UCSD-AML1 (cell line): ENCODE results near the gene SCAF4.
"Not testable (repeated sequence)": the region's sequence is repeated elsewhere in the genome, so short reads cannot be mapped to it uniquely, and the experiment has no call there.

Source experiments
- DNase-seq: peaks from one replicate; lab custom pipeline; 2025; ENCODE audit not compliant: unreplicated experiment; lab: John Stamatoyannopoulos, UW

SCAF4 gene

DNA sequence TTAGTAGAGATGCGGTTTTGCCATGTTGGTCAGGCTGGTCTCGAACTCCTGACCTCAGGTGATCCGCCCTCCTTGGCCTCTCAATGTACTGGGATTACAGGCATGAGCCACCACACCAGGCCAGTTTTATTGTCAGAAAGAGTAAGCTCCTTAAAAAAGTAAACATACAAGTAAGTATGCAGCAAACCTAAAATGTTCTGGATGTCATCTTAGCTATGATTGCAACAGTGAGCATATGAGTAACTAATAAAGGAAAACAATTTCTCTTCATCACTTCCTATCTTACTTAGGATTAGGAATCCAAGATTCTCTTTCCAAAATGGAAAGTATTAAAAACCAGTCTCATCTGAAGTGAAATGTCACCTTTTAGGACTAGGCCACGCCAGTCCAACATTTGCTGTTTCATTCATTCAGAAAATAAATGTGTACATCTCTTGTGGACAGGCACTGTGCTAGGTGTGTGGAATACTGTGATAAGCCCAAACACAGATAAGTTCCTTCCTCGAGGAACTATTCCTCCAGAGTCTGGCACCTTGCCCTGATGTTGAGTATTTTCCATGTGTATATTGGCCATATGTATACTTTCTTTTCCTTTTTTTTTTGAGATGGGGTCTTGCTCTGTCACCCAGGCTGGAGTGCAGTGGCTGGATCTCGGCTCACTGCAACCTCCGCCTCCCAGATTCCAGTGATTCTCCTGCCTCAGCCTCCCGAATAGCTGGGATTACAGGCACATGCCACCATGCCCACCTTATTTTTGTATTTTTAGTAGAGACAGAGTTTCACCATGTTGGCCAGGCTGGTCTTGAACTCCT is 5.9 kb upstream of the SCAF4 start:
- DNase-seq, result not testable (repeated sequence)

DNA sequence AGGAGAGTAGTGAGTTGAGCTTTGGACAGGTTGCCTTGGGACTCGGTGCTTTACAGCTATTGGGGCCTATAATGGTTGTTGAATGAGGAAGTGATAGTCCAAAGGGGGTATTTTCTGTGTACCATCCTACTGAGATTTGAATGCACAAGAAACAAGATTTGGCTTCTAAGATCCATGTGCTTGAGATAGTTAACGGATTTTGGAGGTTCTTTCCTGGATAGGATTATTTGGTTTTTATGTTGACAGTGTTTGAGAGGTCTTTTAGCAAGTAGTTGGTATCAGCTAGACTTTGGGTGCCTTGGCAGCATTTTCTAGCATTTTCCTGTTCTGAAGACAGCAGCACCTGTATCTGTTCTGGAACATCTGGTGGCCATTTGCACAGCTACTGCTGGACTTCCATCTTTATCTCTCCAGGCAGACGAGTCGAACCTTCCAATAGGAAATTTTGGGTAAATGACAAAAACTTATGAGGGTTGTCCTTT is 3.6 kb upstream of the SCAF4 start:
- DNase-seq, result no peak

DNA sequence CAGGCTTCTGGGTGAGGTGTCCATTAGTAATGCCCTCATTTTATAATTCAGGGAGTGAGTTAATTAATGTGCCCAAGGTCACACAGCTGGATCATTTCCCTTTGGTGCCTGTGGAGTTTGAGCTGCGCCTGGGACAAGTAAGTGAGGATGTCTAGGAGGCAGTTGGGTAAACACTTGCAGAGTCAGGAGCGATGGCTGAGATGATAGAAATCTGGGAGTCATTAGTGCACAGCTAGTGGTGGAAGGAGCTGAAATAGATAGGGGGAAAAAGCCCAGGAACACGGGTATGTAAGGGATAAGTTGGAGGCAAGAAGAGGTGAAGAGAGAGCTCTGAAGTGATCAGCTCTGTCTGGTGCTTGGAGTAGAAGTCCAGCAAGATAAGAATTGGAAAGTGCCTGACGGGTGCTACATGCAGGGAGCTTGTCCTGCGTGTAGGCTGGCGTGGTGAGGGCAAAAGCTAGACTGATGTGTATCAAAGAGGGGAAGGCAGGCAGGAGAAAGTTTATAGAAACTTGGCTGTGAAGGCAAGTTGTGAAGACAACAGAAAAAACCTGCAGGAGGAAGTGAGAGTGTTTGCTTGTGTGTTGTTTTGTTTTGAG is 1.7 kb upstream of the SCAF4 start:
- no peak for DNase-seq

DNA sequence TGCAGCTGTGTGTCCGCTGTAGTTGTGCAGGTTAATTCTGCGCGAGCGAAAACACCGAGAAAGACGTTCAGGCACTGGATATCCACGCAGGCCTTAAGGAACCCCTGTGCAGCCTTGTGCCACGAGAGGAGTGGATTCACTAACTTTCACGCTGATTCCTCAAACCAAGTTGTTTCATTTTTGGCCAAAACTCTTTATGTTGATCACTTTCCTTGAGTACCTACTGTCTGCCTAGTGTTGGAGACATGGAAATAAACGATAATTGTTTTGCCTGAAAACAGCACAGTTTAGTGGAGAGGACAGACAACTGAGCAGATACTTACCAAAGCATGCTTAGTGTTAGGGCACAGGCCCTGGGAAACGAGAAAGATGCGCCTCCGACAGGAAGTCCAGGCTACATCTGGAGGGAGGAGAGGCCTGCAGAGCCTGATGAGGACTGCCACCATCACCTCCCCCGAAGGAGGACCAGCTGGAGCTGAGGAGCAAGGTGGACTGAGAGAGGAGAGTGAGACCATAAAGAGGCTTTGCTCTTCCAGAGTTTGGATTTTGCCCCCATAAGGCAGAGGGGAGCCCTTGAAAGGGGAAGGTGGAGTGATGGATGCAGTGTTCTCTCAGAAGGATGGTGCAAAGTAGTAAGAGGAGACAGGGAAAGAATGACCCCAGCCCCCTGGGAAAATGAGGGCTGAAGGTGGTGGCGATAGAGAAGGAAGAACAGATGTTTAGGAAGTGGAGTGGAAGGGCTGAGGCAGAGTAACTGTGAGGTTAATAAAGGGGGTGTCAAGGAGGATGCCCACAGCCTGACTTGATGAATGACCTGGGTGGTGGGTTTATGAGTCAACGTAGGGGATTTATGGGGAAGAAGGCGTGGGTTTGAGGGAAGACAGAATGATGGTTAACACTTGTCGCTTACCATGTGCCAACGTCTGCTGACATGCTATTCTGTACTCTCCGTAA is 956 bp upstream of the SCAF4 start:
- DNase-seq, result peak; percentile 36

DNA sequence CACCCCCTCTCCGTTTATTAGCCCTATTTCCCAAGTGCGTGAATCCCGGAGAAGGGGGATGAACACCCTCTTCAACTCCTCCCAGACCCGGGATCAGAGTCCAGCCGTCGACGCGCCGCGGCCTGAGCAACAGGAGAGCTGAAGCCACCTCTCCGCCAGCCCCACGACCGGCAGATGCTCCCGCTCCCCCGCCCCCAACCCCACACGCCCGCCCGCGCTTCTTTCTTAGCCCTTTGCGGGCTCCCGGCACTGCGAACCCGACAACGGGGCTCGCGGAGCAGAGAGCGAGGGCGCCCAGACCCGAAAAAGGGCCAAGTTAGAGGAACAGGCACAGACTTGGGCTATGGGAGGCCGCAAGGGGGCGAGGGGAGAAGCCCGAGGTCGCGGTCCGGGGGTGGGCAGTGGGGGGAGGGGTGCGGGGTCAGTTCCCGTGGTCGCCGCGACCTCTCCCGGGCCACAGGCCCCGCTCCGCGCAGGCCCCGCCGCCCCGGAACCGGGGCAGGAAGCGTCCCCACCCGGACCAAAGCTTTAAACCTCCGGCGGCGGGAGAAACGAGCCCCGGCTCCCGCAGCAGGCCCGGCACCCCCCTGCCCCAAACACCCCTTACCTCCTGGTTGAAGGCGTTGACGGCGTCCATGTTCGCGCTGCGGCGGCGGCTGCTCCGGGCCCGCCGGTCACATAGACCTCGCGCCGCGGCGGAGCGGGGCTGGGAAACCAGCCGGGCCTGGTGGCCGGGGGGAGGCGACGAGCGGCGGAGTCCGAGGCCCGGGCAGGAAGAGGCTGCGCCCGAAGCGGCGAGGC is 662 bp downstream of the SCAF4 start:
- DNase-seq, result peak; percentile 58

DNA sequence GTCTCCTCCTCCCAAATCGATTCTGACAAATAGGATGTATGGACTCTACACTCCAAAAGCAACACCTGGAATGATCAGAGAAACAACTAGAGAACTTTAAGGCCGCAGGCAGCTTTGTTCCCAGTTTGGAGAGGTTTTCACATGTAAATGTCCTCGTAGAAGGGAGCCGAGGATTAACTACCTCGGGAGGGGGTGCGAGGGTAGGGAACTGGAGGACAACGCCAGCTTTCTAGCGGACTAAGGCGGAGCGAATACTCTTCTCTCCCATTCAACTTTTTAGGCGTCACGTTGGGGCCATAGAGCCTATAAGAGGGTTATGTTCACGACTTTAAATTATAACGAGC is 1.2 kb downstream of the SCAF4 start:
- DNase-seq, result peak; percentile 35

DNA sequence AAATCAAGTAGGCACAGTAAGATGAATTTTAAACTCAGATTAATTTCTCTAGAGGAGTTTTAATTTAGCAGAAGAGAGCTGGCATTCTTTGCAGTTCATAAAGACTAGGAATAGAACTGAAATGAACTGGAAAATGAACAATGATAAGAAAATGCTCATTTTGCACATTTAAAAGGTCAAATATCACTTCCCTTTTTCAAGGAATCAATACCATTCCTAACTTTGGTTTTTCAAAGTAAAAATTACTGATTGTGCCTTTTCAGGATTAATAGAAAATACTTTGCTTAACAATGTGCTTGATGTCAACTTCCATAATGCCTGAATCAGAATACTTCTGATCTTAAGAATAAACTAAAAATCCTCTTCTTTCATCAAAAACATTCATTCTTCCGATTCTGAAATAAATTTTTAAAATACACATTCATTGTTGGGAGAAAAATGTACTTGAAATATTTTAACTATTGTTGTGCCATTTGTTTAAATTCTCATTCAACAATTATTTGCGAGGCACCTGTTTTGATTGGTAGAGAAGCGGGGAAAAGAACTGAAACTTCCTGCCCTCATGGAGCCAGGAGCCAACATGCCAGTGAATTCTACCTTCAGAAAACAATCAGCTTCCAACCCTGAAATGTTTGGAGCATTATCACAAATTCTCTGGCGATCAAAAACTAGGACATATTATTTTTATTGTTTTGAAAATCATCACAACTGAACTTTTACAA is 2.1 kb downstream of the SCAF4 start:
- no peak for DNase-seq

DNA sequence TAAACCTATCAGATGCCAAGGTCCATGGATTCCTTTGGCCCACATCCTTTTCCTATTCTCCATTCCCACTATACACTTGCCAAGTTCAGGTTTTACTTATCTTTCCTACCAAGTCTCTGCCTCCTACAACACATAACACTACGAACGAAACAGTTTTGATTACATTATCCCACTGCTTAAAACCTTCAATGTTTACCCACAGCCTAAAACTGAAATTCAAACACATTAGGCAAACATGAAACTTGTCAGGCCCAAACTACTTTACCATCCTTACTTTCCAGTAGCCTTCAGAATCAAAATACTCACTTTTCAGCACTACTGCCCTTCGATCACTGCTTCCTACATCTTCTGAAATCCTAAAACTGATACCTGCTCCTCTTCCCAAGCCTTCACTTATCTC is 3.0 kb downstream of the SCAF4 start:
- DNase-seq, result no peak

DNA sequence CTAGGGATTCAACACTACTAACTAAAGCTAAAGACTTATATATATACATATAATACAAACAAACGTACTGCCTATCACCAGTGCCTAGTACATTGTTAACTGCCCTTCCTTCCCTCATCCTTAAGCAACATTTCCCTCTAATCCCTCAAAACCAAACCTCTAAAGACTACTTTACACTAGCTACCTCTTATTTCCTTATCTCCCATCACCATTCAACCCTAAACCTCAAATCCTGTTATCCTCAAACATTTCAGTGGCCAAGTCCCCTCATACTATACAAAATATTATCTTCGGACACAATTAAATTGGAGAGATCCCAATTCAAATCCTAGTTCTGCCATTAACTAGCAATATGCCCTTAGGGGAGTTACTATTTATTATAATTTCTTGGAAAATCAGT is 3.7 kb downstream of the SCAF4 start:
- DNase-seq, result no peak

DNA sequence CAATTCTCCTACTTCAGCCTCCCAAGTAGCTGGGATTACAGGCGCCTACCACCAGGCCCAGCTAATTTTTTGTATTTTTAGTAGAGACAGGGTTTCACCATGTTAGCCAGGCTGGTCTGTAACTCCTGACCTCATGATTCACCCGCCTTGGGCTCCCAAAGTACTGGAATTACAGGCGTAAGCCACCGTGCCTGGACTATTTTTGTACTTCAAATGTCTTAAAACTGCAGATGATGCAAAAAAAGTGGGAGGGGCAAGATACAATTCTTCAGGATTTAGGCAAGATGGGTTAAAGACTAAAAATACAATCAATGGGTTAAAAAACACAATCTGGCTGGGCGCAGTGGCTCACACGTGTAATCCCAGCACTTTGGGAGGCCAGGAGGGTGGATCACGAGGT is 4.7 kb downstream of the SCAF4 start:
- no peak for DNase-seq

DNA sequence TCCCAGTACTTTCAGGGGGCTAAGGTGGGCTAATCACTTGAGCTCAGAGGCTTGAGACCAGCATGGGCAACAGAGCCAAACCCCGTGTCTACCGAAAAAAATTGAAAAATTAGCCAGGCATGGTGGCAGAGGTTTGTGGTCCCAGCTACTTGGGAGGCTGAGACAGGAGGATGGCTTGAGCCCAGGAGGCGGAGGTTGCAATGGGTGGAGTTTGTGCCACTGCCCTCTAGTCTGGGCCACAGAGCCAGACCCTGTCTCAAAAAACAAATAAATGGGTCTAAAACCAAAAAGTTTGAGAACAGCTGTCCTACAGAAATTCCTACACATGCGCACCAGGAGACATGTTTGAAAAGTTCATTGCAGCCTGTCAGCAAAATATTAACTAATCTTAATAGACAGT is 5.5 kb downstream of the SCAF4 start:
- no peak for DNase-seq

DNA sequence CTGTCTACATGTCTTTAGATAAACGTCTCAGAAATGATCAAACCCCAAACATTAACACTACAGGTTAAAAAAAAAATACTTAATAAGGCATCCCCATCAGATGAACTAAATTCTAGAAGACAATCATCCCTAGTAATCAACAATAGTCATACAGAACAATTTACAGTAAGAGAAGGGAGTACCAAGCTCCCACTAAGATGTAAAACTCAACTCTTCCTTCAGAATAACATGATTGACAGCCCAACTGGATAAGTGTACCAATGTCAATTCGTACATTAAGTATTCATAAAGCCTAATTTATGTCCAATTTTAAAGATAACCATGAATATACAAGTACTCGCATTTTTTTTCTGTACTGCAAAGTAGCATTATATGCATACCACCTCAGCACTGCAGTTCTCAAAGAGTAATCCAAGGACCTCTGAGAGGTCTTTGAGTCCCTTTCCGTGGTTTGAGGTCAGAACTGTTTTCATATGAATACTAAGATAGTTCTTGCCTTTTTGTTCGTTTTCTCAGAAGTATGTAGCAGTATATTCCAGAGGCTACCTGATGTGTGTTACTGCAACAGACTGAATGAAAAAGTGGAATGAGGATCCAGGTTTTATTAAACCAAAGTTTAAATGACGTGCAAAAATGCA is 6.6 kb downstream of the SCAF4 start:
- DNase-seq, result no peak

DNA sequence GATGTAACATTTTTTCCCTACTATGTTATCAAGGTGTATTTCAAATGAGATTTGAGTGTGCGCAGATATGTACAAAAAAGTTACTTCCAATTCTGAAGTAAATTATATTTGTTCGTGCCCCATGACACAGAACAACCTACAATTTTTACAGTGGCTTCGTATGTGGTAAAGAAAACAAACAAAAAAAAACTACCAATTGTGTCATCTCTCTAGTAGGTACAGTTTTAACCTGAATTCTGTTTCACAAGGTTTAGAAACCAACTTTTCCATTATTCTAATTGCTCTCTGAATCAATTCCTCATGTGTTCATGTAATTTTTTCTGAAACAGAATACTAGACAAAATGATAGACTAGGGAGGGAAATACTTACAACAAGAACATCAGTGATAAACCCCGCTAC is 7.4 kb downstream of the SCAF4 start:
- no peak for DNase-seq

DNA sequence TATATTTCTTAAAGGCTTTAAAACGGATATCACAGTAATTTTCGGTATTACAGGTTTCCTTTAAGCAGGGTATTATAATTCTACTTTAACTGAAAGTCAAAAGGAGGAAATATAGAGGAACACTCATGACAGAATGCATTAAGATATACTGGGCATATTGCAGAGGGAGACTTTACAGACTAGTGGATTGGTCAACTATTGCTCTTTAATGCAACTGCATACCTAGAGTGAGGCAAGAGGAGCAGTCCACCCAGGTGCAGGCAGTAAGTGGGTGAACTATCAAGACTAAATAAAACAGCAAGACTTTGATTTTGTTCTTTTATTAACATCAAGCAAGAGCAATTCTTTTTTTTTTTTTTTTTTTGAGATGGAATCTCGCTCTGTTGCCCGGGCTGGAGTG is 10.5 kb downstream of the SCAF4 start:
- DNase-seq, result no peak

DNA sequence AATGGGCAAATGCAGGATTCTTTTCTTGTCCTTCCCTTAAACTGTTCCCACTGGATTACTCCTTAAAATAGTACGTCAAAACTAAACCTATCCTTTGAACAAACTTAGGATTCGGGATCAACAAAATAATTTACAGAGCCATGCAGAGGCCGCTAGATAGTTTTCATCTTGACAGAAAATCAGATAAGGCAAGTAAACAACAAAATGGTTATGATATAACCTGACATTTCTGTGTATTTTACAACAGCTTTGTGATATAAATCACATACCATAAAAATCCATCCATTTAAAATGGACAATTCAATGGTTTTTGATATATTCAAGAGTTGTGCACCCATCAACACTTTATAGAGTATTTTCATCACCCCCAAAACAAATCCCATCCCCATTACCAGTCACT is 11.2 kb downstream of the SCAF4 start:
- DNase-seq, result no peak

DNA sequence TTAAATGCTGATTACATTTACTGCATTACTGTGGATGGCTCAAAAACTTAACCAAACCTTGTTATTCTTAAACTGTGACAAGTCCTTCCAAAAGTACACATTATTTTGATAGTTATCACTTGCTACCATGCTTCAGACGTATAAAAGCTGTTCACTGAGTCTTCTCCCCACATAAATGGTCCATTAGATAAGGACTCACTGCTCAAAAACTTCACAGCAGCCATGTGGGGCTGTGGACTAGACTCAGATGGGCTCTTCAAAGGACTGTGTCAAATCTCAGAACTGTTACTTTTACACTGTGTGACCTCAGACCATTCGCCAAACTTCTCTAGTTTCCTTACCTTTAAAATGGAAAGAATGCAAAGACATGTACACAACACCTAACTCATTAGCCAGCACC is 11.6 kb downstream of the SCAF4 start:
- DNase-seq, result no peak

DNA sequence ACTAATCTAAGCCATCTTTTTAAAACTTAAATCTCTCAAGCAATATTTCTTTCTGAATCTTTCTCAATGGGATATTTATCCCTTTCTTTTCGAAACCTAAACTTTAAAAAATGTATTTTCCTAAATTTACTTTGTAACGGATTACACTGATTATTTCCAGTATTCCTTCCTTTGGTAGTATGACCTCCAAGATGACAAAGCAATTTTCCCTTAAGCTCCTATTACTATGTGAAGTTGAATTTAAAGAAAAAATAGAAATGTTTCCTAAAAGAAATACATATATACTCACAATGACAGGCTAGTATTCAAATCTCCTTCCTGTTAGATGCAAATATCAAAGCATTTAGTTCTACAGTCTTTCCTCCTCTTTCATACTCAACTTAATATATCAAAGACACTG is 15.8 kb downstream of the SCAF4 start:
- no peak for DNase-seq

DNA sequence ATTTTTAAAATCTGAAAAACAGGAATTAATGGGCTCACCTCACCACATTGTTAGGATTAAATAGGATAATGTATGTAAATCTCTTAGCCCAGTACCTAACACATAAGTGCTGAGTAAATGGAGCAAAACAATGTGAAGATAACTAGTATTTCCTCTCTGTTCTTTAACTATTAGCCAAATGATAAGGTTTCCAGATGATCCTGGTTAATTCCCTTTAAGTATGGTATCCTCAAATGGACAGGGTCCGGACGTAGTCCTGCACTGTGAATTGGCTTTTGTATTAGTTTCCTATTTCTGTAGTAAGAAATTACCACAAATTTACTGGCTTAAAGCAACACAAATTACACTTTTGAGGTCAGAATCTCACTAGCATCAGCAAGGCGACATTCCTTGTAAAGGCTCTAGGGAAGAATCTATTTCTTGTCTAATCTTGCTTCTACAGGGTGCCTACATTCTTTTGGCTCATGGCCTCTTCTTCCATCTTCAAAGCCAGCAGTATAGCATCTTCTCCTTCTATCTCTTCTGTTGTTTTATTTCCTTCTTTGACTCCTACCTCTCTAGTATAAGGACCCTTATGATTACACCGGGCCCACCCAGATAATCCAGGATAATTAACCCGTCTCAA is 17.1 kb downstream of the SCAF4 start:
- DNase-seq, result no peak

DNA sequence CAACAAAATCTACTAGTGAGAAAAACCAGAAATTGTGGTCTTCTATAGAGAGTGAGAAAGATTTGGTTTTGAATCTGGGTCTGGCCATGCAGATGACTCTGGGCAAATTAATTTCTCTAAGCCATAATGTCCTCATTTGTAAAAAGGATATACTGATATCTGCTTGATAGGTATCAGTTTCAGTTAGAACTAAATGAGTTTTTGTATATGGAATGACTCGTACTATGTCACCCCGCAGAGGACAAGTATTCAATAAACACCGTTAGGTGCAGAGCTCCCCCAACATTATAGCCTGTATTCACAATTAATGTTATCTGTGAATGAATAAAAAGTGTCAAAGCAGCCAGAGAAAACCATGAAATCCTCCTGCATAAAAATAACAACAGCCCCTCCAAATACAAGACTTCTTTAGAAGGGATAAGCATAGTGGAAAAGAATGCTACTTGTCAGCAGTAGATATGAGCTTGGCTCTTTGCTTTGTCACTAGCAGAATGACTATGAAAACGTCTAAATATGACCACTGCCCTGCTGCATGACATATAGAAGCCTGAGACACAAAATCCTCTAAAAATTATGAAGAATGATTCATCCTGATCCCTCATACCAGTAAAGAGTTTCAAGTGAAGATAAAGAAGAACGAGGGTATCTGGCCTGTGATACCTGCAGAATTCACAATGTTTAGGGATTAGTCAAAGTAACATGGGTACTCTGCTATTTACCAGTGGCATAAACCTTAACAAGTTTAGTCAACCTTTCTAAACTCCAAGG is 17.8 kb downstream of the SCAF4 start:
- no peak for DNase-seq
